PC-9 (cell line): Measurements from ENCODE around the gene CCDC51. TPM values are rescaled to one million over a fixed set of nuclear protein-coding genes. Genes with fewer than 3 reads are reported as not detected.

Experiments
- BruUV-seq: library from RNA; stranded (reverse); fragments of 400-500 nt; replicated peaks from 2 replicates; lab custom pipeline; 2021; lab: Mats Ljungman, UMichigan
- CTCF ChIA-PET: fragments of 300-600 bp; sonication (Branson Sonifier 250); formaldehyde crosslinking; loops from one replicate; lab custom pipeline; 2022; ENCODE audit warnings: antibody characterized with exemption; lab: Charles Lee
- POLR2A ChIA-PET: fragments of 300-600 bp; sonication (Branson Sonifier 250); formaldehyde crosslinking; loops from one replicate; lab custom pipeline; 2022; ENCODE audit warnings: antibody characterized with exemption; ENCODE audit not compliant: unreplicated experiment; lab: Charles Lee
- DNase-seq, 2 experiments: peaks; one replicate each; pipeline versions ENCODE4 v3.0.0 to v3.0.0-alpha.2; 2015 to 2022; ENCODE audit warnings: mixed read lengths in 1 of 2
- H2AFZ ChIP-seq: fragments of 200-600 bp; sonication (generic); 2 replicates; pipeline ENCODE4 v1.8.1; 2017; ENCODE audit warnings: antibody characterized with exemption
- H3F3A ChIP-seq: fragments of 200-600 bp; sonication (generic); 2 replicates; pipeline ENCODE4 v1.8.1; 2017; ENCODE audit warnings: antibody characterized with exemption, mild to moderate bottlenecking, low read depth; ENCODE audit not compliant: insufficient read depth
- H3K27ac ChIP-seq: fragments of 200-600 bp; sonication (generic); 2 replicates; pipeline ENCODE4 v1.6.1; 2016; ENCODE audit warnings: mixed run types
- H3K27me3 ChIP-seq: fragments of 200-600 bp; sonication (generic); 2 replicates; pipeline ENCODE4 v1.6.1; 2016; ENCODE audit warnings: low read depth, mixed run types; ENCODE audit not compliant: insufficient read depth
- H3K36me3 ChIP-seq: fragments of 200-600 bp; sonication (generic); 2 replicates; pipeline ENCODE4 v1.6.1; 2016; ENCODE audit warnings: low read depth, mixed run types
- H3K4me1 ChIP-seq: fragments of 200-600 bp; sonication (generic); replicated peaks from 2 replicates; pipeline ENCODE4 v1.6.1; 2016; ENCODE audit warnings: mixed run types; ENCODE audit not compliant: insufficient read depth
- H3K4me2 ChIP-seq: fragments of 200-600 bp; sonication (generic); 2 replicates; pipeline ENCODE4 v1.6.1; 2017; ENCODE audit warnings: mixed run types
- H3K4me3 ChIP-seq: fragments of 200-600 bp; sonication (generic); 2 replicates; pipeline ENCODE4 v1.6.1; 2016; ENCODE audit warnings: mixed run types
- H3K79me2 ChIP-seq: fragments of 200-600 bp; sonication (generic); 2 replicates; pipeline ENCODE4 v1.6.1; 2017; ENCODE audit warnings: low read depth, mixed run types
- H3K9me2 ChIP-seq: fragments of 200-600 bp; sonication (generic); 2 replicates; pipeline ENCODE4 v1.8.1; 2017; ENCODE audit warnings: mild to moderate bottlenecking; ENCODE audit not compliant: insufficient read depth
- H3K9me3 ChIP-seq: fragments of 200-600 bp; sonication (generic); 2 replicates; pipeline ENCODE4 v1.8.1; 2016; ENCODE audit warnings: low read depth; ENCODE audit not compliant: insufficient read depth
- H4K20me1 ChIP-seq: fragments of 200-600 bp; sonication (generic); 2 replicates; pipeline ENCODE4 v1.8.1; 2017; ENCODE audit not compliant: insufficient read depth
- EZH2 ChIP-seq: fragments of 200-600 bp; sonication (generic); IDR thresholded peaks from 2 replicates; pipeline ENCODE4 v1.8.0; 2017; ENCODE audit warnings: antibody characterized with exemption, low read depth
- intact Hi-C: fragments of 100-400 bp; cut with micrococcal nuclease; formaldehyde crosslinking; loops from one replicate; pipeline ENCODE4 v1.10.0; 2022; ENCODE audit not compliant: unreplicated experiment
- total RNA-seq: library from RNA; stranded (reverse); gene quantifications from 2 replicates; pipeline ENCODE4 v1.2.3, GENCODE V29; 2021
- TF ChIP-seq, protein P1 (sequence below): fragments of 200-600 bp; sonication (generic); conservative IDR thresholded peaks from 2 replicates; pipeline ENCODE4 v1.6.1; 2017; ENCODE audit warnings: mixed run types, antibody characterized with exemption, mild to moderate bottlenecking, moderate library complexity

CCDC51 gene
- total RNA-seq, 1 experiment from 2014 or later: 28.5 TPM

DNA sequence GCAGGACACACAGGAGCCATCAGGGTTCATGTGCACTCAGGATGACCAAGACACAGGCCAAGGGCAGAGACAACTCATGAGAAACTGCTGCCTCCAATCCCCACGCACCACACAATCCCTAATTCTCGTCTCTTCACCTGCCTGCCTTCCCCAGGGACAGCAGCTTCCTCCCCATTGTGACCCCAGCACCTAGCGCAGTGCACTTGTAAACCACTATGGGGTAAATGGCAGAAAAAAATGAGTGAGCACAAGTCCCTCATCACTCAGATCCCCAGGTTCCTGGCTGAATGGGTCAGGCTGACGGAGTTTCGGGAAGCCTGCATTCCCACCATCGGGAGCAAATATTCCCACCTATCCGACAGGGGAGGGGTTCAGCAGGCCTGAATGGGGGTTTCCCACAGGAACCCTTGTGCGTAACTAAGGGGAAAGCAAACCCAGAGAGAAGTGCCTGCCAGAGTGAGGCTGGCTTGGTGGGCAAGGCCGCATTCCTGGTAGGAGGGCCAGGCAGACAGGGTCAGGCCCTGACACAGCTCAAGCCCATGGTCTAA is 28.8 kb downstream of the CCDC51 start:
- TF ChIP-seq EZH2: no peak
- TF ChIP-seq, protein P1, sequence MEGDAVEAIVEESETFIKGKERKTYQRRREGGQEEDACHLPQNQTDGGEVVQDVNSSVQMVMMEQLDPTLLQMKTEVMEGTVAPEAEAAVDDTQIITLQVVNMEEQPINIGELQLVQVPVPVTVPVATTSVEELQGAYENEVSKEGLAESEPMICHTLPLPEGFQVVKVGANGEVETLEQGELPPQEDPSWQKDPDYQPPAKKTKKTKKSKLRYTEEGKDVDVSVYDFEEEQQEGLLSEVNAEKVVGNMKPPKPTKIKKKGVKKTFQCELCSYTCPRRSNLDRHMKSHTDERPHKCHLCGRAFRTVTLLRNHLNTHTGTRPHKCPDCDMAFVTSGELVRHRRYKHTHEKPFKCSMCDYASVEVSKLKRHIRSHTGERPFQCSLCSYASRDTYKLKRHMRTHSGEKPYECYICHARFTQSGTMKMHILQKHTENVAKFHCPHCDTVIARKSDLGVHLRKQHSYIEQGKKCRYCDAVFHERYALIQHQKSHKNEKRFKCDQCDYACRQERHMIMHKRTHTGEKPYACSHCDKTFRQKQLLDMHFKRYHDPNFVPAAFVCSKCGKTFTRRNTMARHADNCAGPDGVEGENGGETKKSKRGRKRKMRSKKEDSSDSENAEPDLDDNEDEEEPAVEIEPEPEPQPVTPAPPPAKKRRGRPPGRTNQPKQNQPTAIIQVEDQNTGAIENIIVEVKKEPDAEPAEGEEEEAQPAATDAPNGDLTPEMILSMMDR: no peak
- Histone ChIP-seq H3K36me3 (no peaks in the 10 kb centered on the region), H3K9me2 (no peaks in the 10 kb centered on the region), H3K27me3 (no peaks in the 10 kb centered on the region), H3K79me2 (no peaks in the 10 kb centered on the region), H3K4me2 (no peak overlapping the region), H3F3A (no peaks in the 10 kb centered on the region), H2AFZ (no peak overlapping the region), H3K9me3 (no peaks in the 10 kb centered on the region), H4K20me1 (no peaks in the 10 kb centered on the region), H3K4me3 (no peak overlapping the region), H3K27ac (no peak overlapping the region), H3K4me1 (no peaks in the 10 kb centered on the region)
- intact Hi-C loops: no loop called here
- ChIA-PET POLR2A (no interaction called here), CTCF (no interaction called here)
- no peak for DNase-seq
- no TSS peak for BruUV-seq

DNA sequence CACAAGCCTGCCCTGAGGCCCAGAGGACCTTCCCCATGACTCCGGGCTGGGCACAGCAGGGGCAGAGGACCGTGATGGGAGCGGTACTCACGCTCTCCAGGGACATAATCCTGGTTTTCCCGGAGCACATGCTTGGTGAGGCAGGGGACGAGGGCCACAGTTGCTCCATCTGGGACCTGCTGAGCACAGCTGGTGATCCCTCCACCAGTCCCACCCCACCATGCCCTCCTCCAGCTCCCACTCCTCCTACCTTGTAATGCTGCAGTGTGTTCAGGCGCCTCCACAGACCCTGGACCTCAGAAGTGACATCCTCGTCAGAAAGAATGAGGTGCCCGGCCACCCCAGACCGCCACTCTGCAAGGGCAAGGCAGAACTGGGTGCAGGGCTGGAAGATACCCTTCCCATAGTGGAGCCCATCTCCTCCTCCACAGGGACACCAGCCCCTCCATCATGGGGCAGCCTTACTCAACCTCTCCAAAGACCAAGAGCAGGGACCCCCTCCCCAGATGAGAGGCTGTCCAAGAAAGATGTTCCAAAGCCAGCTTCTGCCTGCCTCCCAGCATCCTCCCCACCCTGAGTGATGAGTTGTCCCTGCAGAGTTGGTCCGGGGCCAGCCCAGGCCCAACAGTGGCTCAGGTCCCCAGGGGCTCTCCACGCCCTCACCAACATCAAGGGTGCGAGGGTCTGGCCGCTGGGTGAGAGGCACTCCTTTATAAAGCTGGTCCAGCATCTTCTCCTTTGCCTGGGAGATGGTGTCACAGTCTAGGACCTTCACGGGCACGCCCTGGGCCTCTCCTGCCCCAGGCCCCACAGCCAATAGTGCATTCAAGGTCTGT is 29.5 kb downstream of the CCDC51 start:
- H3K36me3 ChIP-seq: no peaks in the 10 kb centered on the region
- no peaks in the 10 kb centered on the region for H3K9me2 ChIP-seq
- POLR2A ChIA-PET: no interaction called here
- no peaks in the 10 kb centered on the region for H3K4me1 ChIP-seq
- no peaks in the 10 kb centered on the region for H3K9me3 ChIP-seq
- intact Hi-C loops: no loop called here
- H3K27ac ChIP-seq: no peak overlapping the region
- DNase-seq: no peak
- H3K27me3 ChIP-seq: no peaks in the 10 kb centered on the region
- no peak for TF ChIP-seq EZH2
- TF ChIP-seq, protein P1: no peak
- H3K79me2 ChIP-seq: no peaks in the 10 kb centered on the region
- H3K4me3 ChIP-seq: no peak overlapping the region
- BruUV-seq: no TSS peak
- H3F3A ChIP-seq: no peaks in the 10 kb centered on the region
- H2AFZ ChIP-seq: no peak overlapping the region
- no peaks in the 10 kb centered on the region for H4K20me1 ChIP-seq
- CTCF ChIA-PET: no interaction called here
- no peak overlapping the region for H3K4me2 ChIP-seq

DNA sequence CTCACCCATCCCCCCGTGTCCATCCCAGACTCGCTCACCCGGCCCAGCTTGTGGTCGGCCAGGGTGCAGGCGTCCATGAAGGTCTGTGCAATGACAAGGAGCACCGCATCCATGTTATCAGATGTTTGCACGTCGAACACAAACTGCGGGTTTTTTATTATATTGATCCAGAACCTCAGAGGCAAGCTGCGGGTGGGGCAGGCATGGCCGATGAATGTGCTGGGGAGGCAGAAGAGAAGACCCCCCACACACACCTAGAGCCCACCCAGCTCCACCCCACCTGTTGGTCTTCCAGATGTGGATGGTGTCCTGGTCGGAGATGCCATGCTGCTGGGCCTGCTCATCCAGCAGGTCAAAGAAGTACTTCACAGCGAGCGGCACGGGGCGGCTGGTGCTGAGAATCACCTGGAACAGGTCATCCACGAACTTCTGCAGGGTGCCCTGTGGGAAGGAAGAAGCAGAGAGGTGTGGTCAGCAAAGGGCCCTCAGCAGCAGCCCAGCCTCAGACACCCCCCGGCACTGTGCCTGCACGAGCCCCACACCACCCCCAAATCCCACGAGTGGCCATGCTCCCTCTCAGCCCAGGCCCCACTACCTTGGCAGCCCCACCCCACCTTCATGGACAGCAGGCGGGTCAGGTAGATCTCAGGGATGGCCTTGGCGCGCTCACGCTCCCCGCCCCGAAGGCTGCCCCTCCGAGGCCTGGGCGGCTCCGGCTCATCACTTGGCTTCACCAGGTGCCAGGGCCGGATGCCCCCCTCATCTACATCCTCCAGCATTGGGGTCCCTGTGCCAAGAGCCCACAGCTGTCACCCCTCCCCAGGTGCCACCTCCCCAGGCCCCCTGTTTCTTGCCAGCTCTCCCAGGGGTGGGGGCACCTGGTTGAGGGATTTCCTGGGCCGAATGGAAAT is 30.4 kb downstream of the CCDC51 start:
- no peaks in the 10 kb centered on the region for H3K9me2 ChIP-seq
- intact Hi-C loops: no loop called here
- H3K36me3 ChIP-seq: no peaks in the 10 kb centered on the region
- no peaks in the 10 kb centered on the region for H3K27me3 ChIP-seq
- H3K4me3 ChIP-seq: no peak overlapping the region
- no TSS peak for BruUV-seq
- CTCF ChIA-PET: no interaction called here
- TF ChIP-seq EZH2: no peak
- H4K20me1 ChIP-seq: no peaks in the 10 kb centered on the region
- no peak overlapping the region for H2AFZ ChIP-seq
- no peaks in the 10 kb centered on the region for H3K9me3 ChIP-seq
- no peak for DNase-seq
- no peaks in the 10 kb centered on the region for H3F3A ChIP-seq
- no peaks in the 10 kb centered on the region for H3K4me1 ChIP-seq
- no peaks in the 10 kb centered on the region for H3K79me2 ChIP-seq
- no peak overlapping the region for H3K27ac ChIP-seq
- no peak overlapping the region for H3K4me2 ChIP-seq
- POLR2A ChIA-PET: no interaction called here
